Right lobe of liver (tissue), 4 donors: Measurements from ENCODE around the gene CABP4.

Experiments
- CTCF ChIP-seq, 4 donors: fragments of 200-600 bp in 3 of 4; fragments of 450-650 bp in 1 of 4; IDR thresholded peaks; one replicate each; pipeline versions ENCODE4 v1.5.1 to v1.8.0; 2016 to 2022; ENCODE audit warnings: antibody characterized with exemption in 4 of 4, mild to moderate bottlenecking in 2 of 4
- POLR2A ChIP-seq: fragments of 450-650 bp; IDR thresholded peaks from one replicate; pipeline ENCODE4 v1.6.1; 2017; ENCODE audit warnings: antibody characterized with exemption, mild to moderate bottlenecking
- donor health status: DM: no; HTN: no; CAD: no.
- donor health status: DM: no; HTN: no; CAD: no.
- donor health status: DM: no; HTN: yes; CAD: no.

- TF ChIP-seq CTCF (IDR thresholded peaks at IDR 0.05) (no peak), POLR2A (no peak)
Observed at GRCh38 chr11:67490727-67491065, 35.5 kb downstream of the CABP4 start.
